OCI-LY7 (cell line): ENCODE measurements around the gene ADAM12.

Experiments
- CTCF ChIP-seq: fragments of 200-600 bp; sonication (generic); conservative IDR thresholded peaks from 2 replicates; pipeline ENCODE4 v1.5.1; 2014; ENCODE audit warnings: mild to moderate bottlenecking, antibody characterized with exemption, low read length, moderate library complexity, mixed read lengths
- EZH2phosphoT487 ChIP-seq: fragments of 200-600 bp; sonication (generic); IDR thresholded peaks from 2 replicates; pipeline ENCODE4 v1.6.1; 2018; ENCODE audit warnings: low read depth, borderline replicate concordance, mild to moderate bottlenecking, mixed run types, antibody characterized with exemption, low read length, moderate library complexity, mixed read lengths

GRCh38 chr10:126087153-126087680 lies 301.1 kb downstream of the ADAM12 start:
- no peak for TF ChIP-seq CTCF
- no peak for TF ChIP-seq EZH2phosphoT487
